HG03280 (cell line): ENCODE data around the gene KNCN.

Experiments
- ATAC-seq: cut with Tn5 transposase; IDR thresholded peaks from one replicate; pipeline ENCODE4 v1.9.1; 2021; ENCODE audit warnings: mild to moderate bottlenecking, moderate library complexity; ENCODE audit not compliant: unreplicated experiment

The KNCN gene

DNA sequence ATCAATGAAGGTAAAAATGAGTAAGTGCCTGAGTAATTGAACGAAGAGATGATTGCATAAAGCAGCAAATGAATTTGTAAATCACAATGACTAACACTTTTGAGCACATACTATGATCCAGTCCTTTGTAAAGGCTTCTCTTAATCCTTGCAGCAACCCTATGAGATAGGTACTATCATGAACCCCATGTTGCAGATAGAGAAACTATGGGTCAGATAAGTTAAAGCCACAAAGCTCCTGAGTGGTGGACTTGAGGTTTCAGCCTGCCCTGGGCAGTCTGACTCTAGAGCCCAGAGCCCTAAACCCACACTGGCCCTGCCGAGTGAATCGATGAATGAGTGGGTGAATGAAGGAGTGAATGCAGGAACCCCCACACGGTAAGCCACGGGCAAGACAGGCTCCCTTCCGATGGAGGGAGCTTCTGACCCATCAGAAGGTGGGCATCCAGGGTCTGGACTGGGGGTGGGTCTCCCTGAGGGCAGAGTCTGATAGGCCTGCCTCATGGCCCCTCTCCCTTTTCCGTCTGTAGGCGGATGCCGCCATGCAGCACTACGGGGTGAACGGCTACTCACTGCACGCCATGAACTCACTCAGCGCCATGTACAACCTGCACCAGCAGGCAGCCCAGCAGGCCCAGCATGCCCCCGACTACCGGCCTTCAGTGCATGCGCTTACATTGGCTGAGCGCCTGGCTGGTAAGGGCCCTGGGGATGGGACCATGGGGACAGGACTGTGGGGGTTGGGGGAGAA lies 44.8 kb downstream of the KNCN start:
- ATAC-seq, result no peak

DNA sequence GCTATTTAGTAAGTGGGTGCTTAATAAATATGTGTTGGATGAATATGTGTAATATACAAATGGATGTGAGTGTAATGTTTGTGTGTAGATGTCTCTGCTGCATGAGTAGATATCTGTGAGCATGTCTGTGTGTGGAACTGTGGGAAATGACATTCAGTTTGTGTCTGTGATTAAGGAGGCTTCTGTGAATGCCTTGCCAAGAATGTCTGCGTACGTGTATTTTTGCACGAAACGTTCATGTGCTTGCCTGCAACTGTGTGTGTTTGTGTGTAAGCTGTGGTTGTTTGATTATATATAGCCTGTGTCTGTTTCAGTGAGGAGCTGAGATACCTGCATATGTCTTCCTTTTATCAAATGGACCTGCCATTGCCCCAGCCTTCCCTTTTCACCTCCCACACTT lies 48.0 kb downstream of the KNCN start:
- no peak for ATAC-seq

DNA sequence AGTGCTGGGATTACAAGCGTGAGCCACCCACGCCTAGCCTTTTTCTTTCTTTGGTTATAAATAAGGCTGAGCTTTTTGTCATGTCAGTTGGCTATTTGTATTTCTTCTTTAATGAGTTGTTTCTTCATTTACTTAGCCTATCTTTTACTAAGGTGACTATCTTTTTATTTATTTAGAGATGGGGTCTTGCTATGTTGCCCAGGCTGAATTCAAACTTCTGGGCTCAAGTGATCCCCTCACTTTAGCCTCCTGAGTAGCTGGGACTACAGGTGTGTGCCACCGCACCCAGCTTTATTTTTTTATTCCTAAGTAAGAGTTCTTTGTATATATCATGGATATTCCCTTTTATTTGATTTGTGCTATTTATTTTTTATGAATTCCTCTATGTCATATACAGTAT lies 49.9 kb downstream of the KNCN start:
- ATAC-seq, result no peak

DNA sequence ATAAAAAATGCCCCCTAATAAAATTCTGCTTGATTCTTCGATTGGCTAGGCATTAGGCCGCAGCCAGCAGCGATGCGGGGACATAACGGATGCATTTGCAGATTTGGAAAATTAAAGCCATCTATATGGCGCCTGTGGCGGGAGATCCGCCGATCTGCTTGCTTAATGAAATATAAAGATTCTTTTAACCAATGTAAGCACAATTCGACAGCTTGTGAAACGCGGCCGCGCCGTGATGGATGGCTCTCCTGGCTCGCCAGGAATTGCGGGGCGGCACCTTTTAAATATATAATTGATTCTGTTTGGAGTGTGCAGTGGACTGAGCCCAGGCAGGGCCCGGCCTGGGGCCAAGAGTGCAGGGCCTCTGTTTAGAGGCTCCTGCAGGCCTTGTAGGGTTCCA lies 53.8 kb downstream of the KNCN start:
- no peak for ATAC-seq

DNA sequence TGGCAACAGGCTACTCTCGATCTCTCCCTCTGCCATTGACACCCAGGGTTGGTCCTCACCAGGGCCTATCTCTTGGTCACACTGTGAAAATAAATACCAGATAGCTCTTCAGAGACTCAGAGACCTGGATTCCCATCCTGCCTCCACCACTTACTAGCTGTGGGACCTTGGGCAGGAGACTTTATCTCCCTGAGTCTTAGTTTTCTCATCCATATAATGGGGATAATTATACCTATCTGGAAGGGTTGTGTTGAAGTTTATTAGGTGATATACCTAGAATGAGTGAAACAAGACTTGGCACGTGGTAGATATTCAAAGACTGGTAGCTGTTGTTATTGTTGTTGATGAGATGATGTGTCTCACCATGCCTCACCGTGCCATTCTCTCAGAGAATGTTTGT lies 54.4 kb downstream of the KNCN start:
- ATAC-seq, result no peak

GRCh38 chr1:46496505-46496904 lies 54.9 kb downstream of the KNCN start:
- no peak for ATAC-seq

GRCh38 chr1:46495778-46496177 lies 55.7 kb downstream of the KNCN start:
- ATAC-seq, result no peak
